HG02642 (cell line): Measurements from ENCODE around the gene GRIA4.
"Not testable (repeated sequence)": the region's sequence is repeated elsewhere in the genome, so short reads cannot be mapped to it uniquely, and the experiment has no call there.

Experiments used
- ATAC-seq: cut with Tn5 transposase; IDR thresholded peaks from one replicate; pipeline ENCODE4 v1.9.1; 2021; ENCODE audit warnings: mild to moderate bottlenecking; ENCODE audit not compliant: unreplicated experiment, poor library complexity

Gene GRIA4

GRCh38 chr11:105838668-105839384 lies 229.0 kb downstream of the GRIA4 start:
- no peak for ATAC-seq

- no peak for ATAC-seq
Observed at GRCh38 chr11:105840391-105840790, 230.5 kb downstream of the GRIA4 start.

GRCh38 chr11:105852403-105852802 lies 242.5 kb downstream of the GRIA4 start:
- no peak for ATAC-seq

GRCh38 chr11:105854269-105854668 lies 244.4 kb downstream of the GRIA4 start:
- ATAC-seq = no peak

- no peak for ATAC-seq
Observed at GRCh38 chr11:105856954-105857353, 247.1 kb downstream of the GRIA4 start.

- no peak for ATAC-seq
Observed at GRCh38 chr11:105857728-105858127, 247.9 kb downstream of the GRIA4 start.

- no peak for ATAC-seq
Observed at GRCh38 chr11:105858841-105859240, 249.0 kb downstream of the GRIA4 start.

GRCh38 chr11:105860105-105860504 lies 250.2 kb downstream of the GRIA4 start:
- no peak for ATAC-seq

GRCh38 chr11:105861225-105861624 lies 251.4 kb downstream of the GRIA4 start:
- ATAC-seq = no peak

GRCh38 chr11:105862736-105863367 lies 253.0 kb downstream of the GRIA4 start:
- peak; percentile 53 for ATAC-seq

GRCh38 chr11:105863523-105863922 lies 253.7 kb downstream of the GRIA4 start:
- no peak for ATAC-seq

- ATAC-seq = no peak
Observed at GRCh38 chr11:105867742-105868141, 257.9 kb downstream of the GRIA4 start.

GRCh38 chr11:105868762-105869285 lies 259.0 kb downstream of the GRIA4 start:
- ATAC-seq = no peak

GRCh38 chr11:105870516-105871113 lies 260.7 kb downstream of the GRIA4 start:
- ATAC-seq = no peak

GRCh38 chr11:105878510-105878909 lies 268.6 kb downstream of the GRIA4 start:
- ATAC-seq = no peak

- not testable (repeated sequence) for ATAC-seq
Observed at GRCh38 chr11:105878927-105879326, 269.1 kb downstream of the GRIA4 start.

- no peak for ATAC-seq
Observed at GRCh38 chr11:105881027-105881426, 271.2 kb downstream of the GRIA4 start.

- no peak for ATAC-seq
Observed at GRCh38 chr11:105884436-105884835, 274.6 kb downstream of the GRIA4 start.

- ATAC-seq = no peak
Observed at GRCh38 chr11:105891685-105892084, 281.8 kb downstream of the GRIA4 start.

- ATAC-seq = no peak
Observed at GRCh38 chr11:105897161-105897560, 287.3 kb downstream of the GRIA4 start.

GRCh38 chr11:105899772-105900171 lies 289.9 kb downstream of the GRIA4 start:
- no peak for ATAC-seq
